EH (cell line): Measurements from ENCODE around the gene FIGNL2.

ENCODE experiments used
- DNase-seq: peaks from one replicate; pipeline ENCODE4 v3.0.0-alpha.2; 2015; ENCODE audit warnings: low read depth

Gene FIGNL2

DNA sequence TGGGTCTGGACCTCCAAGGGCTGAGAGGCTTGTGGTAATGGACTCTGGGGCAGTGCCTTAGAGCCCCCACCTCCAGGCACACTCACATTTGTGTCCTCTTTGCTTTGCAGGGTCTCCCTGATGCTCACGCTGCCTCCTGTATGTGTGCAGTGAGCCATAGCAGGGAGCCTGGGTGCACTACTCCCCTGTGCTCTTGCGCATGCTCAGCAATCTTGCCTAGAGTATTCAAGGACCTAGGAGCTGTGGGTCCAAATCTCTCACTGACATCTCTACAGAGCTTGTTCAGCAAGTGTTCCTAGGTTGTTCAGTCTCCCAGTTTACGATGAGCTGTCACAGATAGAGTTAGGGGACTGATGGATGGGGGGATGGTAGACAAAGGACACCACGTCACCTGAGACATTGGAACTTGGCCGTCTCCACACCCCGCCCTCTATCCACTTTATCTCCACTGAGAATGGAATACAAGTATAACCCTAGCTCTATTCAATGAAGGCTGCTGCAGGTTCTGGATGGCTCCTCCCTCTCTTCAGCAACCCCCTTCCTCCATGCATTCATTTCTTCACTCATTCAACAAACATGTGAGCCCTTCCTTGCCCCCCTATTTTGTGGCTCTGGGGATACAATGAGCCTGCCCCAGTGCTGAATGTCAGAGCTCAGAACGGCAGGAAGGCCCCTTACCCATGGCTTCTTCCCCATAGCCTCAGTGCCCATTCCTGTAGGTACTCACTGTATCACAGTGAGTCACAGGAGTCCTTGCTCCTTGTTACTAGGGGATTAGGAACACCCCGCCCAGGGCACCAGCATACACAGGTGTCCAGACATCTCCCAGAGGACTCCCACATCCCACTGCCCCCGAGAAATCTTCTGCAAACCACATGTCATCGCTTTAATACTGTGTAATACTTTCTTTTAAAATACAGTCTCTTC, 31.2 kb downstream of the FIGNL2 start:
- DNase-seq: no peak

DNA sequence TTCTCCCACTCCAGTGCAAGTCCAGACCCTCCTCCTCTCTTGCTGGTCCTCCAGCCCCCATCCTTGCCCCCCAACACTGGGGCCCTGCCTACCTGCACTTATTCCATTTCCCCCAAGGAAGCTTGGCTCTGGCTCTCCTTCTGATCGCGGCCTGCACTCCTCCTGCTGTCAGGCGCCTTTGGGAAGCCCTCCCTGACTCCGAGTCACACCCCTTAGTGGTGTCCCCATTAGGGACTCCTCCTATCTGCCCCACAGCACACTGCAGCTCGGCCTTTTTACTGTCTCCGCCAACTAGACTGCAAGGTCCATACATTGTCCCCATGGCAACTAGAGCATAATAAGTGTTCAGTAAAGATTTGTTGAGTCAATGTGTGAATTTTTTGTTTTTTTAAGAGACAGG, 32.9 kb downstream of the FIGNL2 start:
- no peak for DNase-seq

DNA sequence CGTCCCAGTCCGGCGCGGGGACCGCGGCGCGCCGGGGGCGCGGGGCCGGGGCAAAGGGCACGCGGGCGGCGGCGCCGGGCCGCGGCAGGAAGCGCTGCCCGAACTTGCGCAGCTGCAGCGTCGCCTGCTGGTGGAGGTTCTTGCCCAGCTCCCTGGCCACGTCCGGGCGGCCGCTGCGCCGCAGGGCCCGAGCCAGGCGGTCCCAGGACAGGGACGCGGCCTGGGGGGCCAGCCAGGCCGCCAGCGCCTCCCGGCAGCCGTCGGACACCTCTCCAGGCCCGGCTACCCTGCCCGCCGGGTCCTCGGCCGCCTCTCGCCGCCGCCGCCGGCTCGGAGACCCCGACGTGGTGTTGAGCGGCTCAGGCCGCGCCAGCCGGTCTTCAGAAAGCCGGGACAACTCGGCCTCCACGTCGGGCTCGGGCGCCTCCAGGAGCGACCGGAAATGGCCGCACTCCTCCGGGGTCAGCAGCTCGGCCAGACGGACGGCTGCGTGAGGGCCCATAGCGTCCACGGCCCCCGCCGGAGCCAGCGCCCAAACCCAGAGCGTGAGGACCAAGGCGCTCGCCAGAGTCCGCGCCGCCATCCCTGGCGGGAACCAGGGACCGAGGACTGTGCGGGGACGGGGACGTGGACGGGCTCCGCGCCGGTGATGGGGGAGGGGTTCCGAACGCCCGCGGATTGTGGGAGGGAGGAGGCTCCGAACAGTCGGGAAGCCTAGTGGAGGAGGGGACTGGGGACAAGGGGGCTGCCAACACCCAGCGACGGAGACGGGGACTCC, 34.0 kb downstream of the FIGNL2 start:
- DNase-seq: peak; percentile 81

DNA sequence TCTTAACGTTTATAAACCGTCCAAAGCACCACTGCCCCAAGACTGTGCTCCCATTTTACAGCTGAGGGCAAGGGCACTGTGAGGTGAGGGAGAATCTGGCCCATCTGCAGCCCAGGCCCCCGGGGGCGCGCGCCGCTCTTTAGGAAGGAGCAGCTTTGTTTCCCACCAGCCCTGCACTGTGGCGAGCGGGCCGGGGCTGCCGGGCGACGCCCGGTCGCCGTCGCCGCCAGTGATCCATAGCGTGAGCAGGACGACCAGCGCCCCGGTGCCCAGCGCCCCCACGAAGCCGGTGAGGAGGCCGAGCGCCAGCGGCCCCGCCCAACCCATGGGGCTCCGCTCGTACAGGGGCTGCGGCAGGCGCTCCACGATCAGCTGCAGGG, 34.6 kb downstream of the FIGNL2 start:
- no peak for DNase-seq

DNA sequence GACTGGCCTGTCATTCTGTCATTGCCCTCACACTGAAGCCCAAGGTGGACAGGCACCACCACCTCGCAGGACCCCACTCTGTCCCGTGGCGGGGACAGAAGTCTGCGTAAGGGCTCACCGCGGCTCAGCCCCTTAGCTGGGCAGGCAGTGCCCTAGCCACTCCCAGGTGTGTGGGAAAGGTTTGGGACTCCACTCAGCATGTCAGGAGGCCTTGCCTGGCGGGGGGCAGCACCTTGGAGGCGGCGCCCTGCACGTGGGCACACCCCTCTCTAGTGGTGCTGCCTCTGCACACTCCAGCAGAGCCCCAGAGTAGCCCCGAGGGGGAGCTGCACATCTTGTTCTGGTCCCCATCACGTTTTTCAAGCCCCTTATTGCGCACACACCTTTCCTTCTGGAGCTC, 35.6 kb downstream of the FIGNL2 start:
- no peak for DNase-seq

DNA sequence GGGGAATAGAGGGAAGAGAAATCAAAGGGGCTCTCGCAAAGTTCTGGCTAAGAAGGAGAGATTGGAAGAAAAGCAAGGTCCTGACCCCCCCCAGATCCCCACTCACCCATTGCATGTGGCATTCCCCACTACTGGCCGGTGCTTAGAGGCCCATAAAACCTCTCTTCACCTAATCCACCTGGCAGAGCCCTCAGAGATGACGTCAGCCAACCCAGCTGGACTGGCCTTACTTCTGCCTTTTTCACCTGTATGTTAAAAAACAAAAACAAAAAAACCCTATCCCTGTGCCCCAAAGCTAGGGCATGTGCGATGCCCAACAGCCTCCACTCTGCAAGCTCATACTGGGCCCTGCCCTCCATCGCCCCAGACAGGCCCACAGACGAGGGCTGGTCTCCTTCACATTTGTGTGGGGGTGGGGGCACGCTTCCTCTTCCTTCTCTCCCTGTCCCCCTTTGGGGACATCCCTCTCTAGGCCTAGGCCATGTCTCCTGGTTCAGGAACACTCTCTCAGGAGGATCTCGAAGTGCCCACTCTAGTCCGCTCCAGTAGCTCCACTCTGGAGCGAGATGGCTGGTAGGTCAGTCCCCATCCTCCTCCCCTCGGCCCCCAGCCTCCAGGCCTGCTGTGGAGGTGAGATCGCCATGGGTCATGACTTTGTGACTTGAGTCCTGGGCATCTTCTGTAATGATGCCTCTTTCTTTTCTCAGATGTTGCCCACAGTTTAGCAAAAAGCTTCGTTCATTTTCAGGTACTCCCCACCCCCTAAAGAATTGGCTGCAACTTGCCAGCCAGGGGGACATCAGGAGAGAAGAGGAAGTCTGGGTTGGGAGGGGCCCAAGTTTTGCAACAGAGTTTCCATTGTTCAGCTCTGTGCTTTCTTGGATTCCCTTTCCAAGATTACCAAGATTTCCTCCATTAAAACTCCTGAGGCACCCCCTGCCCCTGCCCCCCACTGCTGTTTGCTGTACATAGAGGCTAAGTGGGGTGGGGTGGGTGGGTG, 37.0 kb downstream of the FIGNL2 start:
- no peak for DNase-seq

DNA sequence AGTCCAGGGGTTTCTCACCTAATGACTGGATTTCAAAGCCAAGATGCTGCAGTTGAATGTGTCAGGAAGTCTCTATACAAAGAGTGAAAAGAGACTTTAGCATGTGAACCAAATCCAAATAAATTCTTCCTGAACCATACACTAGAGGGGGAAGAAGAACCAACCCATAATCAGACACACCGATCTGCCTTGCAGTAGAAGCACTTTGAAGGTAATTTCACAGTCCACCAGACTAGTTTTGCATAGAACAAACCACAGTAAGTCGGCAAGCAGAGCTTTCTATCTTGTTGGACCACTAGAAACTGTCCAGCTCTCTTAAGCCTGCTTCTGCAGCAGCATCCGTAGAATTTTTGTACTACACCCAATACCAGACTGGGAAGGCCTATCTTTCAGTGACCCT, 39.3 kb downstream of the FIGNL2 start:
- DNase-seq: no peak

DNA sequence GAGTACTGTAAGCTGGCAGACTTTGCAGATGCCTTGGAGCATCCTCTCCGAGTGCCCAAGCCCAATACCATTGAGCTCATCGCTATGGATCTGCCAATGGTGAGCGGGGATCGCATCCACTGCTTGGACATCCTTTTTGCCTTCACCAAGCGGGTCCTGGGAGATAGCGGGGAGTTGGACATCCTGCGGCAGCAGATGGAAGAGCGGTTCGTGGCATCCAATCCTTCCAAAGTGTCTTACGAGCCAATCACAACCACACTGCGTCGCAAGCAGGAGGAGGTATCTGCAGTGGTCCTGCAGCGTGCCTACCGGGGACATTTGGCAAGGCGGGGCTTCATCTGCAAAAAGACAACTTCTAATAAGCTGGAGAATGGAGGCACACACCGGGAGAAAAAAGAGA, 41.6 kb downstream of the FIGNL2 start:
- no peak for DNase-seq

DNA sequence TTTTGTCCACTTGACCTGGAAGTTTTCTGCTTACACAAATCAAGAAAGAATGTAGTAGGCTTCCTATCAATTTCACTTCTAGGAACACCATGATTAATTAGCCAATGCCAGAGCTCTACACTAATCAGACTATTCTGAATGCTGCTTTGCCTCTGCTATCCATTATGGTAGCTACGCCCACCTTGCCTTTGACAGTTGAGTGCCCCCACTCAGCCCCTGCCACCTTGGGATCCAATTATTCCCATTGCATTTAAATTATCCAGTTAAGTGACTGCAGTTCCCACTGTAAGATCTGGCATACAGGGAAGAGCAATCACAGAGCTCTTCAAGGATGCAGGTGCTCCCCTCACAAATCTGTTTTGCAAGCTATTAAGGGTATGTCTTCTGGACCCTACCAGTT, 47.5 kb downstream of the FIGNL2 start:
- DNase-seq: no peak

DNA sequence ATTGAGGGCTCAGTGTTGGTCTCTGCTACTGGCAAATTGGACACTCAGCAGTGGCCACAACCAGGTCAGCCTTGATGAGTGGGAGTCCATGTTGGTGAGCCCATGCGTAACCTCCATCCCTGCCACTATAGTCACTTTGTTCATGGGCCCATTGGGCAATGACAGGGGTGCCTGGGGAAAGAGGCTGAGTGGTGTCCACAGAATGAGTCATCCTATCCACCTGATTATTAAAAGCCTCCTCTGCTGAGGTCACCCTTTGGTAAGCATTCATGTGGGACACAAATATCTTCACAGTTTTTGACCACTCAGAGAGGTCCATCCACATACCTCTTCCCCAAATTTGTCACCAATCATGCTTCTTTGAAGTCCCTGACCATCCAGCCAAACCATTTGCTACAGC, 50.0 kb downstream of the FIGNL2 start:
- no peak for DNase-seq

DNA sequence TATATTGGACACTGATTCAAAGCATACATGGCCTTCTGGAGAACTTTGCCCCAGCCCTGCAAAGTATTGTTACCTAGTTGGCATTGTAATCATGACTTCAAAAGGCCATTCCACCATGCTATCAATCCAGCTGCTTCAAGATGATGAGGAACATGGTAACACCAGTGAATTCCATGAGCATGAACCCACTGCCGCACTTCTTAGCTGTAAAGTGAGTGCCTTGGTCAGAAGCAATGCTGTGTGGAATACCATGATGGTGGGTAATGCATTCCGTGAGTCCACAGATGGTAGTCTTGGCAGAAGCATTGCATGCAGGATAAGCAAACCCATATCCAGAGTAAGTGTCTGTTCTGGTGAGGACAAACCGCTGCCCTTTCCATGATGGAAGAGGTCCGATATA, 50.5 kb downstream of the FIGNL2 start:
- peak; percentile 11 for DNase-seq

DNA sequence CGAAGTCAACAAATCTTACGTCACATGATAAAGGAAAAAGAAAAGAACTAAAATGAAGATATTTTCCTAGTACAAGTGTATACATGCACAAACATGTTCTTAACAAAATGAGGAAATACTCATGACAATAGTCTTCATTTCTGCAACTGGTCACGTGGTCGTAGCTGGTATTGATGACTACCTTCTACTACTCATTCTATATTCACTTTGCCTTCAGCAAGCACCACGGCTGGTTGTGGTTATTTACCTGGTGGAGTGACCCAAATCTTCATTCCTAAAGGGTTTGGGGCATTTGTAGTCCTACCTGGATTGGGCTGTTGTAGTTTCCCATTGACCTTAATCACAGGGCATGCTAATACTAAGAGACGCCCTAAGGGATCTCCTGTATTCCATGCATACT, 51.2 kb downstream of the FIGNL2 start:
- DNase-seq: no peak

DNA sequence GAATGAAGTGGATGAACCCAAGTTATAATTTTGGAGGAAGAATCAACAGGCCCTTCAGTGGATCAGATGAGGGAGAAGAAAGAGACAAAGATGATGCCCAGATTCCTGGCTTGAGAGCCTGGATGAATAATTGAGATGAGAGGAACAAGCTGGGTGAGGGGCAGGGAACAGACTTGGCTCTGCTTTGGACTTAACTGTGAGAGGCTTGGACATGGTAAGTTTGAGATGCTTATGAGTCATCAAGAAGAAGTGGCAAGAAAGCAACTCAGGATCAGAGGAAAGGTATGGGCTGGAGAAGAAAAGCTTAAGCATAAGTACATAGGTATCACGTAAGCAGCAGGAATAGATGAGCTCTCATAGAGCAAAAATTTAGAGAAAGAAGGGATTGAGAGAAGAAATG, 55.3 kb downstream of the FIGNL2 start:
- peak; percentile 69 for DNase-seq

DNA sequence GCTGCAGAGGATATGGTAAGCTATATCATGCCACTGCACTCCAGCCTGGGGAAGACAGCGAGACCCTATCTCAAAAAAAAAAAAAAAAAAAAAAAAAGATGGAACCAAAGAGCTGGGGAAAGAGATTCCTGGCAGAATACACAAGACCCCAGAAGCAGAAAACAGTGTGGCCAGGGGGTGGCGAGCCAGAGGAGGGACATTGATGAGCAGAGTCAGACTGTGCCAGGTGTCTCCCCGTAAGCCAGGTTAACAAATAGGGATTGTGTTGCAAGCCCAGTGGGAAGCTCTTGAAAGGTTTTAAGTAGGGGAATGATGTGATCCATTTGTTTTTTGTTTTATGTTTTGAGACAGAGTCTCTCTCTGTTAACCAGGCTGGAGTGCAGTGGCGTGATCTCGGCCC, 56.1 kb downstream of the FIGNL2 start:
- no peak for DNase-seq

DNA sequence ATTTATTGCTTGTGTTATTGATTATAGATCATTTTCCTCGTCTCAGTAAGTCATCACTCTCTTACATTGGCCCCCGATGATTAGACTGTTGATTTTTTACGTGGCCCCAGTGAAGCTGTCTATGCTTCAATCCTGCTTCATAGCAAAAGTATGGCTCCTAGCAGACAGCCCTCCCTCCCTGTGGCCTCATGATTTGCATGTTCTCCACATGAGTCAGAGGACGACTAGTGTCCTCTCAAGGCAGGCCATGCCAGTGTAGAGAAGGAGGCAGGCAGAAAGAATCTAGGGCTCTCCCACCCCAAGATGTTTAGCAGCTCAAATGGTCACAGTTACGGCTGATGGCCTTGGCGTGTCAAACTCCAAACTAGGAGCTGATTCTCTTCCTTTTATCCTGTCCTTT, 59.6 kb downstream of the FIGNL2 start:
- DNase-seq: peak; percentile 94

DNA sequence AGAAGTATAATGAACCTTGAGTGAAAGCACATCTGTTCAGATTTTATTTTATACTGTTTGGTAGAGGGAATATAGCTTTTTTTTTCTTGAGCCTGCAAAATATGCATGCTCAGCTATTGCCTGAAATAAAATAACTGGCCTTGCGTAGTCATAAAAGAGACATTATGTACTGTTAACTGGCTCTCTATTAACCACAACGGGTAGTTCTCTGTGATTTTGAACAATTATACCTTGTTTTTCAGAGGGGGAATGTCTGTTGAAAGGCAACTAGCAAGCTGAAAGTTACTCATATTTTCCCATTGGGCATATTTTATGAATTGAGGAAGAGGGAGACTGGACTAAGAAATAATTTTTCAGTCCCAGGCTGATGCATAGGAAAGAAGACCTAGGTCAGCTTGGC, 62.6 kb downstream of the FIGNL2 start:
- no peak for DNase-seq

DNA sequence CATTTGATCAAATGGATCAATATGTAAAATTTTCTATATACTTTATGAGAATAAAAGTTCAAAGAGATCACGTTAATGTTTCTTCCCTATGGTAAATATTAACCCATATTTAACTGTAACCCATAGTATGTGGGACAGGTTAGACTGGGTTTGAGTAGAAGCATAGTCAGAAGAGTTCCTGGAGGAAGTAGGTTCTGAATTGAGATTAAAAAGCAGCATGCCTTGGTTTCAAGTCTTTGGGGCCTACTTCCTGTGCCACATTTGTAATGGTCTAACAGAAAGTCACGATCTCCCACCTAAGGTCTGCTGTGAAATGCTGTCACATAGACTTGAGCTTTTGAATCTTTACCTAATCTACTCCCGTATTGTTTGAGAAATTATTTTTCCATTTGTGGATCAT, 63.8 kb downstream of the FIGNL2 start:
- no peak for DNase-seq

DNA sequence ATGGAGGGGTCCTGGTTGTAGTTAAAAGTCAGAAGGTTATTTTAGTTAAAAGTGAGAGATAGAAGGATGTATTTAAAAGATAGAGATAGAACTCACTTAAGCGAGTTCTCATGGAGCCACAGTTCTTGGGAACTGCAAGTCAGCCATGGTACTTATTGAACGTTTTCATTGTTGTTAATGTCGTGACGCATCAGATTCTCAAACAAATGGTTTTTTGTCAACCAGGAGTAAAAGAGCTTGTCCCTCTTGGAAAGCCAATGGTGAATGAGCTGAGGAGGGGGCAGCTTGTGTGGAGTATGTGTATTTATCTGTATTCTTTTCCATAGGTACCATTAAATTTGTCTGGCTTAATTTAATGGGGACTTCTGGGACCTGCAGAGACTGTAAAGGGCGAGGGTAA, 68.6 kb downstream of the FIGNL2 start:
- DNase-seq: no peak

DNA sequence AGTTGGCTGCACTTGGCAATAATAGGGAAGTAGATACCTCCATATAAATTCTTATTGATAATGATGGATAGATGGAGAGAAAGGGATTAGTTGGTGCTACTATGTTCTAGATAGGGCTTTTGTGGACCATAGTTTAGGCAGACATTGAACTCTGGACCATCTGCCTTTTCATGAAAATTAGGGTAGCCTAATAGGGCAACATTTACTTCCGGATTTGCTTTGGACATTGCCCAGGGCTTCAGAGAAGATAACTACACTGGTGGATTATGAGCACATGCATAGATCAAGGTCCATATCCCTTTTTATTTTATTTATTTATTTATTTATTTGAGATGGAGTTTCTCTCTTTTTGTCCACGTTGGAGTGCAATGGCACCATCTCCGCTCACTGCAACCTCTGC, 70.5 kb downstream of the FIGNL2 start:
- no peak for DNase-seq

DNA sequence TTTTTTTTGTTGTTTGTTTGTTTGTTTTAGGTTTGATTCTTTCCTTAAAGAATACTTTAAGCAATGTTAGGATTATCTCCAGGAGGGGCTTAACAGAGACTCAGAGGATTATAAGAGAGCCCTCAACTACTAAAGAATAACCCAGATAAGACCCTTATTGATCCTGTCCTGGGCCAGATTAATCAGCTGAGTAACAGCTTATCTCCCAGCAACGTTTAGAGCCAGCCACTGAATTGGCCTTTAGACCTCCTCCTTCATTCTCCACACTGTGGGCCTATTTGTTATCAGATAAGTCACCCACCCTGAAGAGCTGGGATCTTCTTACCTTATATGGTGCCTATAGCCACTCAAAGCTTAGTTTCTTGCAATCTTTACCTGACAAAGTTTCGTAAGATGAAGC, 71.1 kb downstream of the FIGNL2 start:
- no peak for DNase-seq

DNA sequence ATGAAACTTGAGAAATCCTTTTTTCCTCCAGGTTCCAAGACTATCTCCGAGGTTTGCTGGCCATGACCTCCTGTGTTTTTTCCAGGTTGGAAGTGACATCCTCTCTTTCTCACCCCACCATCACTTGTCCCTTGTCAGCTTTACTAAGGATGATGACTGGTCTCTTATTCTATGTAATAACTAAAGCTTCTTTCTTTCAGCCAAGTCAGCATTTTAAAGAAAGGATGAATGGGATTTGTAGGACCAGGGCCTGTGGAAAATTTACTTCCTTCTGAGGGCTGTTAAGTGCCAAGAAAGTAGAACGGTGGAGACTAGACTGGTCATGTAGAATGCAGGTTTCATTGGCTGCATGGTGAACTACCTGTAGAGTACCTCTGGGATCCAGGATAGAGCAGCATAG, 73.6 kb downstream of the FIGNL2 start:
- no peak for DNase-seq
